Immature natural killer cell (primary cell): ENCODE measurements around the gene CRHR2. TPM values are rescaled to one million over a fixed set of nuclear protein-coding genes. Genes with fewer than 3 reads are reported as not detected.

Source experiments
- DNase-seq, 3 donors: peaks; one replicate each; pipeline ENCODE4 v3.0.0; 2022; ENCODE audit warnings: mixed read lengths in 1 of 3
- H3K27ac Mint-ChIP-seq, 6 donors: one replicate each; pipeline ENCODE4 v1.8.0; 2020; ENCODE audit warnings: mixed read lengths in 6 of 6, mild to moderate bottlenecking in 5 of 6, inconsistent platforms in 4 of 6, moderate library complexity in 3 of 6
- H3K27me3 Mint-ChIP-seq, 3 donors: one replicate each; pipeline ENCODE4 v1.8.0; 2020 to 2021; ENCODE audit warnings: low read depth in 3 of 3, mild to moderate bottlenecking in 3 of 3, mixed read lengths in 3 of 3, moderate library complexity in 3 of 3, inconsistent platforms in 1 of 3
- H3K36me3 Mint-ChIP-seq, 3 donors: one replicate each; pipeline ENCODE4 v1.8.0; 2020; ENCODE audit warnings: mixed read lengths in 3 of 3, inconsistent platforms in 2 of 3, mild to moderate bottlenecking in 2 of 3
- H3K4me1 Mint-ChIP-seq, 2 donors: one replicate each; pipeline ENCODE4 v1.8.0; 2020; ENCODE audit warnings: inconsistent platforms in 2 of 2, mild to moderate bottlenecking in 2 of 2, mixed read lengths in 2 of 2, moderate library complexity in 1 of 2
- H3K4me3 Mint-ChIP-seq, 5 donors: one replicate each; pipeline ENCODE4 v1.8.0; 2020; ENCODE audit warnings: mild to moderate bottlenecking in 5 of 5, mixed read lengths in 5 of 5, inconsistent platforms in 3 of 5, moderate library complexity in 3 of 5
- H3K9me3 Mint-ChIP-seq, 6 donors: one replicate each; pipeline ENCODE4 v1.8.0; 2020; ENCODE audit warnings: mild to moderate bottlenecking in 6 of 6, mixed read lengths in 6 of 6, inconsistent platforms in 4 of 6, moderate library complexity in 3 of 6
- polyA plus RNA-seq, 3 donors: library from polyadenylated mRNA; unstranded; fragments of 300-500 nt; fragmentation: Illumina TruSeq; gene quantifications; one replicate each; pipeline ENCODE4 v1.2.3, GENCODE V29; 2021

CRHR2 gene
- polyA plus RNA-seq, 3 donors from 2014 or later, result not detected

- DNase-seq, result no peak
- Mint-ChIP-seq H3K27me3 (peaks cover 7 to 21% (median 19%) of the 10 kb centered on the region in 3 donors), H3K9me3 (no peaks in the 10 kb centered on the region), H3K4me1 (peaks cover 7 to 13% of the 10 kb centered on the region in 2 donors), H3K36me3 (no peaks in the 10 kb centered on the region), H3K4me3 (peak overlapping the region in 4 of 5 donors; percentile 9 to 56 (median 45)), H3K27ac (no peak overlapping the region)
These were observed 1.1 kb upstream of the CRHR2 start for GRCh38 chr7:30683306-30683705.

GRCh38 chr7:30681815-30682211 is 443 bp downstream of the CRHR2 start:
- Mint-ChIP-seq H3K27me3 (peaks cover 7 to 25% (median 23%) of the 10 kb centered on the region in 3 donors), H3K27ac (no peak overlapping the region)
- DNase-seq, result no peak

GRCh38 chr7:30681331-30681797 is 892 bp downstream of the CRHR2 start:
- no peaks in the 10 kb centered on the region for H3K9me3 Mint-ChIP-seq
- H3K36me3 Mint-ChIP-seq, result no peaks in the 10 kb centered on the region
- peak overlapping the region; percentile 41 to 85 (median 72) for H3K4me3 Mint-ChIP-seq
- H3K27ac Mint-ChIP-seq, result no peak overlapping the region
- H3K4me1 Mint-ChIP-seq, result peaks cover 7 to 13% of the 10 kb centered on the region in 2 donors
- DNase-seq, result no peak
- peaks cover 7 to 25% (median 23%) of the 10 kb centered on the region in 3 donors for H3K27me3 Mint-ChIP-seq

More at GRCh38 chr7:30681815-30682211, 443 bp downstream of the CRHR2 start:
- Mint-ChIP-seq H3K9me3 (no peaks in the 10 kb centered on the region), H3K4me3 (peak overlapping the region; percentile 64 to 85 (median 72)), H3K36me3 (no peaks in the 10 kb centered on the region), H3K4me1 (peaks cover 7 to 13% of the 10 kb centered on the region in 2 donors)

GRCh38 chr7:30679664-30680063 is 2.6 kb downstream of the CRHR2 start:
- Mint-ChIP-seq H3K4me3 (no peak overlapping the region), H3K36me3 (no peaks in the 10 kb centered on the region), H3K27ac (no peak overlapping the region), H3K9me3 (no peaks in the 10 kb centered on the region), H3K4me1 (peaks cover 7 to 13% of the 10 kb centered on the region in 2 donors), H3K27me3 (peaks cover 7 to 25% (median 21%) of the 10 kb centered on the region in 3 donors)
- no peak for DNase-seq

GRCh38 chr7:30678805-30679204 is 3.5 kb downstream of the CRHR2 start:
- peaks cover 7 to 13% of the 10 kb centered on the region in 2 donors for H3K4me1 Mint-ChIP-seq
- no peak for DNase-seq
- H3K36me3 Mint-ChIP-seq, result no peaks in the 10 kb centered on the region
- H3K4me3 Mint-ChIP-seq, result no peak overlapping the region
- H3K27me3 Mint-ChIP-seq, result peaks cover 5 to 20% (median 18%) of the 10 kb centered on the region in 3 donors
- H3K9me3 Mint-ChIP-seq, result no peaks in the 10 kb centered on the region
- H3K27ac Mint-ChIP-seq, result no peak overlapping the region

- Mint-ChIP-seq H3K4me3 (no peak overlapping the region), H3K9me3 (no peaks in the 10 kb centered on the region), H3K27me3 (peaks cover 4 to 20% (median 12%) of the 10 kb centered on the region in 3 donors), H3K4me1 (no peaks in the 10 kb centered on the region), H3K27ac (no peak overlapping the region), H3K36me3 (peaks cover 0 to 4% (median 0%) of the 10 kb centered on the region in 3 donors)
- DNase-seq, result no peak
These were observed 7.4 kb downstream of the CRHR2 start for GRCh38 chr7:30674876-30675275.

GRCh38 chr7:30674420-30674819 is 7.8 kb downstream of the CRHR2 start:
- Mint-ChIP-seq H3K27ac (no peak overlapping the region), H3K4me1 (no peaks in the 10 kb centered on the region), H3K4me3 (no peak overlapping the region), H3K27me3 (peaks cover 2 to 20% (median 12%) of the 10 kb centered on the region in 3 donors), H3K9me3 (no peaks in the 10 kb centered on the region), H3K36me3 (peaks cover 0 to 4% (median 0%) of the 10 kb centered on the region in 3 donors)
- no peak for DNase-seq

- Mint-ChIP-seq H3K4me1 (no peaks in the 10 kb centered on the region), H3K4me3 (no peak overlapping the region), H3K27me3 (peaks cover 0 to 9% (median 3%) of the 10 kb centered on the region in 3 donors), H3K36me3 (peaks cover 0 to 4% (median 0%) of the 10 kb centered on the region in 3 donors), H3K27ac (no peak overlapping the region), H3K9me3 (no peaks in the 10 kb centered on the region)
- DNase-seq, result no peak
These were observed 10.3 kb downstream of the CRHR2 start for GRCh38 chr7:30671793-30672465.

- H3K9me3 Mint-ChIP-seq, result no peaks in the 10 kb centered on the region
These were observed 14.2 kb downstream of the CRHR2 start for GRCh38 chr7:30668102-30668501.

GRCh38 chr7:30667172-30667571 is 15.1 kb downstream of the CRHR2 start:
- H3K4me3 Mint-ChIP-seq, result no peak overlapping the region

More at GRCh38 chr7:30668102-30668501, 14.2 kb downstream of the CRHR2 start:
- no peaks in the 10 kb centered on the region for H3K4me1 Mint-ChIP-seq
- DNase-seq, result no peak
- no peak overlapping the region for H3K4me3 Mint-ChIP-seq
- H3K36me3 Mint-ChIP-seq, result peaks cover 0 to 4% (median 0%) of the 10 kb centered on the region in 3 donors
- peaks cover 2 to 8% (median 3%) of the 10 kb centered on the region in 3 donors for H3K27me3 Mint-ChIP-seq
- H3K27ac Mint-ChIP-seq, result no peak overlapping the region

GRCh38 chr7:30665449-30665848 is 16.8 kb downstream of the CRHR2 start:
- DNase-seq, result no peak
- Mint-ChIP-seq H3K27me3 (peaks cover 0 to 3% (median 2%) of the 10 kb centered on the region in 3 donors), H3K4me3 (no peak overlapping the region), H3K27ac (no peak overlapping the region), H3K4me1 (no peaks in the 10 kb centered on the region), H3K36me3 (no peaks in the 10 kb centered on the region), H3K9me3 (no peaks in the 10 kb centered on the region)

More at GRCh38 chr7:30667172-30667571, 15.1 kb downstream of the CRHR2 start:
- no peak overlapping the region for H3K27ac Mint-ChIP-seq
- DNase-seq, result no peak
- peaks cover 0 to 4% (median 0%) of the 10 kb centered on the region in 3 donors for H3K36me3 Mint-ChIP-seq
- no peaks in the 10 kb centered on the region for H3K4me1 Mint-ChIP-seq
- H3K27me3 Mint-ChIP-seq, result peaks cover 2 to 9% (median 3%) of the 10 kb centered on the region in 3 donors
- H3K9me3 Mint-ChIP-seq, result no peaks in the 10 kb centered on the region

GRCh38 chr7:30665043-30665442 is 17.2 kb downstream of the CRHR2 start:
- H3K4me1 Mint-ChIP-seq, result no peaks in the 10 kb centered on the region
- no peak overlapping the region for H3K4me3 Mint-ChIP-seq
- no peaks in the 10 kb centered on the region for H3K9me3 Mint-ChIP-seq
- no peaks in the 10 kb centered on the region for H3K36me3 Mint-ChIP-seq
- H3K27me3 Mint-ChIP-seq, result peaks cover 0 to 3% (median 2%) of the 10 kb centered on the region in 3 donors
- no peak overlapping the region for H3K27ac Mint-ChIP-seq
- DNase-seq, result no peak

GRCh38 chr7:30664184-30664885 is 17.9 kb downstream of the CRHR2 start:
- no peak overlapping the region for H3K27ac Mint-ChIP-seq
- no peaks in the 10 kb centered on the region for H3K36me3 Mint-ChIP-seq
- no peaks in the 10 kb centered on the region for H3K4me1 Mint-ChIP-seq
- no peak overlapping the region for H3K4me3 Mint-ChIP-seq
- H3K9me3 Mint-ChIP-seq, result no peaks in the 10 kb centered on the region
- DNase-seq, result no peak
- peaks cover 0 to 3% (median 2%) of the 10 kb centered on the region in 3 donors for H3K27me3 Mint-ChIP-seq

GRCh38 chr7:30663414-30663813 is 18.8 kb downstream of the CRHR2 start:
- Mint-ChIP-seq H3K36me3 (no peaks in the 10 kb centered on the region), H3K9me3 (no peaks in the 10 kb centered on the region), H3K4me3 (no peak overlapping the region), H3K27me3 (peaks cover 0 to 3% (median 2%) of the 10 kb centered on the region in 3 donors), H3K4me1 (no peaks in the 10 kb centered on the region), H3K27ac (no peak overlapping the region)
- no peak for DNase-seq
